Natural killer cell (primary cell): Measurements from ENCODE around the gene LHX3. TPM values are rescaled to one million over a fixed set of nuclear protein-coding genes. Genes with fewer than 3 reads are reported as not detected.

Source experiments
- ATAC-seq, 3 donors: fragments of 150-1000 bp in 2 of 3; fragments of 200-7000 bp in 1 of 3; cut with Tn5 transposase; 1 replicate in 1 of 3; 2 replicates in 2 of 3; pipeline ENCODE4 v1.10.0; 2021; ENCODE audit warnings: mild to moderate bottlenecking in 2 of 3, moderate library complexity in 2 of 3
- DNase-seq, 2 donors: peaks; one replicate each; pipeline versions ENCODE4 v3.0.0 to v3.0.0-alpha.2; 2013 to 2021; ENCODE audit warnings: mixed read lengths in 1 of 2
- H3K27ac ChIP-seq: one replicate; pipeline ENCODE4 v1.5.1; 2013; ENCODE audit warnings: mild to moderate bottlenecking, low read length
- H3K27me3 ChIP-seq: one replicate; pipeline ENCODE4 v1.6.1; 2013; ENCODE audit warnings: low read length; ENCODE audit not compliant: control insufficient read depth, insufficient read depth
- H3K36me3 ChIP-seq: one replicate; pipeline ENCODE4 v1.6.1; 2013; ENCODE audit warnings: low read length; ENCODE audit not compliant: control insufficient read depth, insufficient read depth
- H3K4me1 ChIP-seq: one replicate; pipeline ENCODE4 v1.6.1; 2013; ENCODE audit warnings: low read length; ENCODE audit not compliant: control insufficient read depth, insufficient read depth
- H3K4me3 ChIP-seq: one replicate; pipeline ENCODE4 v1.5.1; 2013; ENCODE audit warnings: low read length
- H3K9me3 ChIP-seq: one replicate; pipeline ENCODE4 v1.6.1; 2013; ENCODE audit warnings: low read length; ENCODE audit not compliant: control insufficient read depth, insufficient read depth
- H3K27ac Mint-ChIP-seq, 2 donors: one replicate each; pipeline ENCODE4 v1.8.0; 2022; ENCODE audit warnings: mild to moderate bottlenecking in 2 of 2, mixed read lengths in 2 of 2, moderate library complexity in 1 of 2
- H3K27me3 Mint-ChIP-seq, 2 donors: one replicate each; pipeline ENCODE4 v1.8.0; 2022; ENCODE audit warnings: low read depth in 2 of 2, mixed read lengths in 2 of 2
- H3K36me3 Mint-ChIP-seq: one replicate; pipeline ENCODE4 v1.8.0; 2022; ENCODE audit warnings: mixed read lengths
- H3K4me1 Mint-ChIP-seq, 2 donors: one replicate each; pipeline ENCODE4 v1.8.0; 2022; ENCODE audit warnings: mixed read lengths in 2 of 2
- H3K4me3 Mint-ChIP-seq: one replicate; pipeline ENCODE4 v1.8.0; 2022; ENCODE audit warnings: mild to moderate bottlenecking, moderate library complexity, mixed read lengths
- H3K9me3 Mint-ChIP-seq, 2 donors: one replicate each; pipeline ENCODE4 v1.8.0; 2022; ENCODE audit warnings: mixed read lengths in 2 of 2
- WGBS: methylation state at CpG from one replicate; pipeline ENCODE4 v1.1.7; 2013; ENCODE audit warnings: missing lambda C conversion rate; ENCODE audit not compliant: insufficient coverage; 5-methylcytosine and 5-hydroxymethylcytosine counted together
- intact Hi-C: fragments of 100-400 bp; cut with micrococcal nuclease; formaldehyde crosslinking; loops from one replicate; pipeline ENCODE4 v1.14.2; 2022
- total RNA-seq, 4 donors: library from RNA; stranded (reverse); fragments of 120-200 nt in 1 of 4; gene quantifications; one replicate each; pipeline versions ENCODE4 v1.2.3 to v1.2.4, GENCODE V29; 2013 to 2022
- TF ChIP-seq, protein P1 (sequence below): fragments of 200-600 bp; IDR thresholded peaks from one replicate; pipeline ENCODE4 v1.8.0; 2022; ENCODE audit warnings: antibody characterized with exemption

Gene LHX3
- total RNA-seq, 3 donors from 2014 or later (not counting 1 experiment from before 2014, with no cell fraction given) = 0.38 TPM; not detected in 2

DNA sequence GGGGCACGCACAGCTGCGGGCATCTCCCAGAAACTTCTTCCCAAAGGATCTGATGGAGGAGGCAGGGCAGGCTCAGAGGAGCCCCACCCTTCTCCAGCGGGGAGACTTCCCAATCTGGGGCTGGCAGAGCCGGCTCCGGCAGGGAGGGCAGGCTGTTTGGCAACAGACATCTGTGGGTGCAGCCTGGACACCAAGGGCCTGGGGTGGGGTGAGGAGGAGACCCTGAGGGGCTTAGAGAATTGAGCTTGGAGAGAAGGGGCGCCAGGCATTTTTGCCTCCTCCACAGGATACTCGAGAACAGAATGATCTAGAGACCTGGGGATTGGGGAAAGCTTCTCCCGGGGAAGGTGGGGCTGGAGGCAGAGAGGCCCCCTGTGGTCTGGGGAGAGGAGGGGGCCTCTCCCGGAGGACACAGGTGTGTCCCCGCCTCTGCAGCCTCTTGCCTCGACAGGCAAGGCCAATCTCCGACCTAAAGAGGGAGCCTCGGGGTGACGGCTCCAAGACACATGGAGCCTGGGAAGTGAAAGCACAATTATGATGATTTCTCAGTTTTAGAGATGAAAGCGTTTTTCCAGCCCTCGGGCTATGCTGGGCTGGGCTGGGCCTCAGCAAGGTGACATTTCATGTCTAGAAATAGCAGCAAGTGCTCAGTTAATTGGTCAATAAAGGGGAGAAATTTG lies 8.4 kb downstream of the LHX3 start:
- DNase-seq (no peak), ATAC-seq (no peak)
- Mint-ChIP-seq H3K27ac (no peak overlapping the region), H3K36me3 (no peaks in the 10 kb centered on the region), H3K4me3 (no peak overlapping the region), H3K27me3 (peaks cover 14 to 24% of the 10 kb centered on the region in 2 donors), H3K9me3 (no peaks in the 10 kb centered on the region), H3K4me1 (no peaks in the 10 kb centered on the region)
- no peaks in the 10 kb centered on the region for H3K36me3 ChIP-seq
- peaks cover 40% of the 10 kb centered on the region for H3K27me3 ChIP-seq
- TF ChIP-seq, protein P1, sequence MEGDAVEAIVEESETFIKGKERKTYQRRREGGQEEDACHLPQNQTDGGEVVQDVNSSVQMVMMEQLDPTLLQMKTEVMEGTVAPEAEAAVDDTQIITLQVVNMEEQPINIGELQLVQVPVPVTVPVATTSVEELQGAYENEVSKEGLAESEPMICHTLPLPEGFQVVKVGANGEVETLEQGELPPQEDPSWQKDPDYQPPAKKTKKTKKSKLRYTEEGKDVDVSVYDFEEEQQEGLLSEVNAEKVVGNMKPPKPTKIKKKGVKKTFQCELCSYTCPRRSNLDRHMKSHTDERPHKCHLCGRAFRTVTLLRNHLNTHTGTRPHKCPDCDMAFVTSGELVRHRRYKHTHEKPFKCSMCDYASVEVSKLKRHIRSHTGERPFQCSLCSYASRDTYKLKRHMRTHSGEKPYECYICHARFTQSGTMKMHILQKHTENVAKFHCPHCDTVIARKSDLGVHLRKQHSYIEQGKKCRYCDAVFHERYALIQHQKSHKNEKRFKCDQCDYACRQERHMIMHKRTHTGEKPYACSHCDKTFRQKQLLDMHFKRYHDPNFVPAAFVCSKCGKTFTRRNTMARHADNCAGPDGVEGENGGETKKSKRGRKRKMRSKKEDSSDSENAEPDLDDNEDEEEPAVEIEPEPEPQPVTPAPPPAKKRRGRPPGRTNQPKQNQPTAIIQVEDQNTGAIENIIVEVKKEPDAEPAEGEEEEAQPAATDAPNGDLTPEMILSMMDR = no peak
- WGBS = 4% methylated on average over 16 of the region's 16 CpGs
- no peaks in the 10 kb centered on the region for H3K9me3 ChIP-seq
- no peaks in the 10 kb centered on the region for H3K4me1 ChIP-seq
- H3K4me3 ChIP-seq = no peak overlapping the region
- H3K27ac ChIP-seq = no peak overlapping the region
- intact Hi-C loops = no loop called here

DNA sequence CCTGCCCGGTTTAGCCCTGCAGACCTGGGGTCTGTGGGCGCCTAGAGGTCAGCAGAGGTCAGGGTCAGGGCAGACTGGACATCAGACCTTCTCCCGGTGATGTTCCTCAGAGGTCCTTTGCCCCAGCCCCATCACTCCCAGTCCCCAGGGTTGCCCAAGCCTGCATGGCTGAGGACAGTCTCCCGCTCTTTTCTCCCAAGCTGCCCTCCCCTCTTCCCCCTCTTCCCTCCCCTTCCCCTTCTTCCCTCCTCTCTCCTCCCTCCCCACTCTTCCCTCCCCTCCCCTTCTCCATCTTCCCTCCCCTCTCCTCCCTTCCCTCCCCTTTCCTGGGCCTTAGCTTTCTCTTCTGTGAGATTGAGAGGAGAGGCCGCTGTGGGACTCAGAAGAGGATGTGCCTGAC lies 10.4 kb downstream of the LHX3 start:
- Histone ChIP-seq H3K27ac (no peak overlapping the region), H3K9me3 (no peaks in the 10 kb centered on the region), H3K27me3 (peaks cover 36% of the 10 kb centered on the region), H3K36me3 (no peaks in the 10 kb centered on the region), H3K4me3 (no peak overlapping the region), H3K4me1 (no peaks in the 10 kb centered on the region)
- Mint-ChIP-seq H3K4me1 (no peaks in the 10 kb centered on the region), H3K4me3 (no peak overlapping the region), H3K27me3 (peaks cover 25 to 39% of the 10 kb centered on the region in 2 donors), H3K27ac (no peak overlapping the region), H3K9me3 (no peaks in the 10 kb centered on the region), H3K36me3 (no peaks in the 10 kb centered on the region)
- ATAC-seq = no peak
- no peak for DNase-seq
- 21% methylated on average over 4 of the region's 5 CpGs for WGBS
- TF ChIP-seq, protein P1 = no peak
- intact Hi-C loops = no loop called here

DNA sequence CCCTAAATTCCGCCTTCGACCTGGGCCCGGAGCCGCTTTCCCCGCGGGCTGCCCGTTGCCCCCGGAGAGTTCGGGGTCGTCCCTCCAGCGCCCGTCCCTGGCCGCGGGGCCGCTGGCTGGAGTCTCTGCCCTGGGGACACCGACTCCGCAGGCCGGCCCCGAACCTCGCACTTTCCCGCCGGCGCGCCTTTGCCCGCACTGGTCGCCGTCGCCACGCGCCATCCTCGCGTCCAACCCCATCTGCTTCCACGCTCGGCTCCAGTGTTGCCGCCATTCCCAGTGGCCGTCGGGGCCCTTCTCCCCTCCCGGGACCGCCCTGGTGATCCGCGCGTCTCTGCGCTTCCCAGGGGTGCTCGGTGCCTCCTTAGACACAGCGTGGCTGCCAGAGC lies 11.0 kb downstream of the LHX3 start:
- no peaks in the 10 kb centered on the region for H3K36me3 Mint-ChIP-seq
- DNase-seq (no peak), ATAC-seq (no peak)
- peaks cover 33% of the 10 kb centered on the region for H3K27me3 ChIP-seq
- no peaks in the 10 kb centered on the region for H3K36me3 ChIP-seq
- no peaks in the 10 kb centered on the region for H3K9me3 Mint-ChIP-seq
- H3K4me1 Mint-ChIP-seq = no peaks in the 10 kb centered on the region
- peaks cover 25 to 35% of the 10 kb centered on the region in 2 donors for H3K27me3 Mint-ChIP-seq
- H3K4me3 ChIP-seq = no peak overlapping the region
- no peaks in the 10 kb centered on the region for H3K4me1 ChIP-seq
- WGBS = 6% methylated on average over 40 of the region's 45 CpGs
- TF ChIP-seq, protein P1 = no peak
- no peak overlapping the region for H3K4me3 Mint-ChIP-seq
- no peak overlapping the region for H3K27ac Mint-ChIP-seq
- H3K9me3 ChIP-seq = no peaks in the 10 kb centered on the region
- H3K27ac ChIP-seq = no peak overlapping the region
- intact Hi-C loops = no loop called here
